Fibroblast of lung (primary cell): ENCODE data around the gene WRAP73. TPM values are rescaled to one million over a fixed set of nuclear protein-coding genes. Genes with fewer than 3 reads are reported as not detected.
A peak's percentile ranks its signal among the peaks of the same experiment; 100 is the strongest.

Experiments used
- DNase-seq, 2 donors: peaks; one replicate each; pipeline versions ENCODE4 v3.0.0 to v3.0.0-alpha.2; 2010; ENCODE audit warnings: low read depth in 2 of 2
- H2AFZ ChIP-seq: 2 replicates; pipeline ENCODE4 v1.5.1; 2012; ENCODE audit warnings: low read length, control low read depth, inconsistent platforms
- H3K27ac ChIP-seq: 2 replicates; pipeline ENCODE4 v1.5.1; 2011; ENCODE audit warnings: low read length, control low read depth; ENCODE audit not compliant: insufficient read depth
- H3K27me3 ChIP-seq: 2 replicates; pipeline ENCODE4 v1.5.1; 2011; ENCODE audit warnings: mild to moderate bottlenecking, low read length; ENCODE audit not compliant: control insufficient read depth, insufficient read depth
- H3K36me3 ChIP-seq: 2 replicates; pipeline ENCODE4 v1.5.1; 2011; ENCODE audit warnings: low read length; ENCODE audit not compliant: control insufficient read depth, insufficient read depth
- H3K4me1 ChIP-seq: 2 replicates; pipeline ENCODE4 v1.5.1; 2011; ENCODE audit warnings: low read length; ENCODE audit not compliant: control insufficient read depth, insufficient read depth; ENCODE audit errors: extremely low read depth
- H3K4me2 ChIP-seq: 2 replicates; pipeline ENCODE4 v1.5.1; 2011; ENCODE audit warnings: low read length, control low read depth; ENCODE audit not compliant: insufficient read depth; ENCODE audit errors: extremely low read depth
- H3K4me3 ChIP-seq, 4 experiments: fragments of 200-600 bp in 1 of 4; sonication (generic) in 1 of 4; replicated peaks in 1 of 4; 2 replicates each; pipeline ENCODE4 v1.5.1; 2011 to 2016; ENCODE audit warnings: low read length in 4 of 4, low read depth in 3 of 4, mild to moderate bottlenecking in 3 of 4, control low read depth in 2 of 4, inconsistent platforms in 1 of 4, mixed read lengths in 1 of 4; ENCODE audit not compliant: insufficient read depth in 1 of 4; ENCODE audit errors: control extremely low read depth in 1 of 4
- H3K79me2 ChIP-seq: 2 replicates; pipeline ENCODE4 v1.5.1; 2012; ENCODE audit warnings: mild to moderate bottlenecking, low read length, inconsistent platforms; ENCODE audit not compliant: control insufficient read depth, insufficient read depth
- H3K9ac ChIP-seq: 2 replicates; pipeline ENCODE4 v1.5.1; 2011; ENCODE audit warnings: mild to moderate bottlenecking, low read length, control low read depth; ENCODE audit not compliant: insufficient read depth
- H3K9me3 ChIP-seq: 2 replicates; pipeline ENCODE4 v1.5.1; 2012; ENCODE audit warnings: low read depth, low read length; ENCODE audit not compliant: control insufficient read depth, insufficient read depth
- H4K20me1 ChIP-seq: 2 replicates; pipeline ENCODE4 v1.5.1; 2011; ENCODE audit warnings: low read length; ENCODE audit not compliant: control insufficient read depth, insufficient read depth; ENCODE audit errors: extremely low read depth
- EZH2 ChIP-seq: IDR thresholded peaks from 2 replicates; pipeline ENCODE4 v1.5.1; 2012; ENCODE audit warnings: low read length, control low read depth, mild to moderate bottlenecking; ENCODE audit errors: missing control alignments
- polyA plus RNA-seq, 2 donors: library from polyadenylated mRNA; depleted of rRNA in 1 of 2; stranded (reverse) in 1 of 2; unstranded in 1 of 2; fragments of >200 nt; gene quantifications; 2 replicates each; pipeline ENCODE4 v1.2.1, GENCODE V29; 2011 to 2012; ENCODE audit warnings: missing spikeins in 1 of 2
- total RNA-seq: library from RNA; depleted of rRNA; stranded (reverse); fragments of >200 nt; gene quantifications from 2 replicates; pipeline ENCODE4 v1.2.1, GENCODE V29; 2014
- TF ChIP-seq, protein P1 (sequence below), 2 donors: IDR thresholded peaks in 1 of 2; conservative IDR thresholded peaks in 1 of 2; 1 replicate in 1 of 2; 2 replicates in 1 of 2; pipeline ENCODE4 v1.5.1; 2011 to 2012; ENCODE audit warnings: low read length in 2 of 2, control low read depth in 1 of 2, inconsistent platforms in 1 of 2, low read depth in 1 of 2, mild to moderate bottlenecking in 1 of 2

The WRAP73 gene
- total and polyA plus RNA-seq, 2 donors (not counting 1 experiment from before 2014, with no cell fraction given), result 12.0 to 15.0 TPM

DNA sequence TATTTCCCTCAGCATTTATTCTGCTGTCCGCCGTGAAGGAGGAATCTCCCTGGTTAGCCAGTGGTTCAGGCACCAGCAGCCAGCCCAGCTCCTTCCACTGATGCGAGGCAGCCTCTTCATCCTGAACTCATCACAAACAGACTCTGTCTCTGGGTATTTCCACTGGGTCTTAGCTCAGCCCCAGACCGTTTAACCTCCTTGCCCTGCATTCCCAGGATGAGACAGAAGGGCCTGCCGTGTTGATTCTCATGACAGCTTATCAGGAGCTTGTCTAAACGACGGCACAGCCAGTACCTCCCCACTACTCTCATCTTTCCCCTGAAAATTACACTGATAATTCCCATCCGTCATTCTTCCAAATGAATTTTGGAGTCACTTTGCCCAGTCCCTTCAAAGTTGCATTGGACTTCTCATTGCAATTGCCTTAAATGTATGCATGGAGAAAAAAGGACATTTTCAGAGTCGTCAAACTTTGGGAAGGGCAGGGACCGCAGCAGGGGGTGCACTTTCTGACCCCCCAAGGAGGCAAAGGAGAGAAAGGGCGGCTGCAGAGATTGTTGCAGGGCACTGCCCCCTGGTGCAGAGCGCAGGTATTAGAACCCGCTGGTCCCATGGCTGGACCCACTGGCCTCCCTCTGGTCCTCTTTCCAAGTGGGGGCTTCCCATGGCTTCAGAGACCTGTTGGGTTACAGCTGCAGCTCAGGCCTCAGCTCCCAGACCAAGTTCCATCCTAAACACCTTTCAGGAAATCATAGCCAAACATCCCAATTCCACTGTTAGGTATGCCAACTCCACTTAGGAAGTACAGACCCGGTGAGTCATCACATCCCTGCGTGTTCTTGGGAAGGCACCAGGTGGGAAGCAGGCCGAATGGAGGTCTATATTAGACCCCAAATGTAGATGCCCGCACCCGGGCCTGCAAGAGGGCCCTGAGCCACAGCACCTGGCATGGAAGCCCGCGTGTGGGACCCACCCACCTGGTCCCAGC, 34.9 kb downstream of the WRAP73 start:
- Histone ChIP-seq H3K4me2 (no peak overlapping the region), H3K27me3 (peaks cover 4% of the 10 kb centered on the region), H3K27ac (no peak overlapping the region), H3K4me3 (no peak overlapping the region), H3K4me1 (no peaks in the 10 kb centered on the region), H3K36me3 (no peaks in the 10 kb centered on the region), H3K9ac (no peak overlapping the region), H4K20me1 (no peaks in the 10 kb centered on the region), H2AFZ (no peak overlapping the region), H3K9me3 (no peaks in the 10 kb centered on the region), H3K79me2 (no peaks in the 10 kb centered on the region)
- TF ChIP-seq EZH2, result no peak
- TF ChIP-seq, protein P1, sequence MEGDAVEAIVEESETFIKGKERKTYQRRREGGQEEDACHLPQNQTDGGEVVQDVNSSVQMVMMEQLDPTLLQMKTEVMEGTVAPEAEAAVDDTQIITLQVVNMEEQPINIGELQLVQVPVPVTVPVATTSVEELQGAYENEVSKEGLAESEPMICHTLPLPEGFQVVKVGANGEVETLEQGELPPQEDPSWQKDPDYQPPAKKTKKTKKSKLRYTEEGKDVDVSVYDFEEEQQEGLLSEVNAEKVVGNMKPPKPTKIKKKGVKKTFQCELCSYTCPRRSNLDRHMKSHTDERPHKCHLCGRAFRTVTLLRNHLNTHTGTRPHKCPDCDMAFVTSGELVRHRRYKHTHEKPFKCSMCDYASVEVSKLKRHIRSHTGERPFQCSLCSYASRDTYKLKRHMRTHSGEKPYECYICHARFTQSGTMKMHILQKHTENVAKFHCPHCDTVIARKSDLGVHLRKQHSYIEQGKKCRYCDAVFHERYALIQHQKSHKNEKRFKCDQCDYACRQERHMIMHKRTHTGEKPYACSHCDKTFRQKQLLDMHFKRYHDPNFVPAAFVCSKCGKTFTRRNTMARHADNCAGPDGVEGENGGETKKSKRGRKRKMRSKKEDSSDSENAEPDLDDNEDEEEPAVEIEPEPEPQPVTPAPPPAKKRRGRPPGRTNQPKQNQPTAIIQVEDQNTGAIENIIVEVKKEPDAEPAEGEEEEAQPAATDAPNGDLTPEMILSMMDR (conservative IDR thresholded peaks at IDR 0.05 in 1 of 2, IDR thresholded peaks at IDR 0.05 in 1 of 2; ENCODE audit: low read depth in 1 of 2, low read length in 2 of 2), result peak; percentile 58 to 71
- DNase-seq, result no peak

DNA sequence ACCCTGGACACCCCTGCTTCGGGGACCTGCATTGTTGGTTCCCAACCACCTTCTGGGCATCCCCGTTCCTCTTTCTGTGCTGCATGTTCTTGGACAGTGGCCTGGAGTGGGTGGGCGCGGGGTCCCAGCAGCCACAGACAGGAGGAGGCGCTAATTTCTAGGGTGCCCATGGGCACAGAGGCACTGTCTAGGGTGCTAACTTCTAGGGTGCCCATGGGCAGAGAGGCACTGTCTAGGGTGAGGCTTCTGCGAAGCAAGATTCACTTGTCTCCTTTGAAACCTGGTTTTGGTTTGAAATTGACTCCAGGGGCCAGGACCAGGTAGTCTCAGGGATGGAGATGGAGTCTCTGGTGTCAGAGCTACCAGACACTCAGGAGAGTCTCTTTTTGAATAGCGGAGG, 37.8 kb downstream of the WRAP73 start:
- Histone ChIP-seq H3K27ac (no peak overlapping the region), H4K20me1 (no peaks in the 10 kb centered on the region), H3K4me3 (no peak overlapping the region), H3K4me1 (no peaks in the 10 kb centered on the region), H3K79me2 (no peaks in the 10 kb centered on the region), H3K4me2 (no peak overlapping the region), H3K9ac (no peak overlapping the region), H3K36me3 (no peaks in the 10 kb centered on the region), H2AFZ (no peak overlapping the region), H3K27me3 (peaks cover 7% of the 10 kb centered on the region), H3K9me3 (no peaks in the 10 kb centered on the region)
- DNase-seq, result no peak
- TF ChIP-seq, protein P1 (conservative IDR thresholded peaks at IDR 0.05 in 1 of 2, IDR thresholded peaks at IDR 0.05 in 1 of 2; ENCODE audit: low read depth in 1 of 2, low read length in 2 of 2), result no peak
- TF ChIP-seq EZH2, result no peak

DNA sequence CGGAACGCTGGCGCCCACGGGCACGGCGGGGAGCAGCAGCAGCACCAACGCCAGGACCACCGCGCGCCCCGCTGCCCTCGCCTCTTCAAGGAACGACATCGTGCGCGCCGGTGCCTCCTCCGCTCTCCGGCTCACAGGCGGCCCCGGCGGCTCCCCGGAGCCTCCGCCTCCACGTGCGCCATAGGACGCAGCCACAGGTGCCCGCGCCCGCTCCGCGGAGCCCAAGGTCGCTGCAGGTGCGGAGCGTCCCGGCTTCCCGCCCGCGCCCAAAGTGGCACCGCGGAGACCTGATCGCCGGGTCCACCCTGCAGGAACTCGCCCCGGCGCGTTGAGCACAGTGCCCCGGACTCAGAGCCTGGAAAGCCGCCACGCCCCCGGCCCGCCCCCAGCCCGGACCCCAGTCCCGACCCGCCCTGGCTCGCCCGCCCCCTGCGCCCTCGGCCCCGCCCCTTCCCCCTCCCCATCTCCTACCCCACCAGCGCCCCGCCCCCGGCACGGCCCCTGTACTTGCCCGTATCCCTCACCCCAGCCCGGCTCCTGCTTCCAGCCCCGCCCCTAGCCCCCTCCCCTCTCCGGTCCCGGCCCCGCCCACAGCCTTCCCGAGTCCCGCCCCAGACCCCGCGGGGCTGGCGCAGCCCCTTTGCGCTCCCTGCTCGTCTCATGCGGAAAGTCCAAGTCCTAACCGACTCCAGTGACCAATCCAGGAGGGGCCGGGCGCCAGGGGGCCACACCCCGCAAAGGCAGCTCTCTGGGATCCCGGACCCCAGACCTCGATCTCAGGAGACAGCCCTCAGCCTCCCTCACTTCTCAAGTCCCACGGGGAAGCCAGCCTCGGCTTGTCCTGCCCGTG, 38.5 kb downstream of the WRAP73 start, which contains the start of gene MEGF6:
TSS of gene MEGF6 (minus strand) at position 339 of the 850 bp plus-strand sequence. CDS start at position 99, 240 bp downstream.
- Histone ChIP-seq H3K9me3 (no peaks in the 10 kb centered on the region), H3K27me3 (peaks cover 7% of the 10 kb centered on the region), H3K4me2 (peak within 1 kb of the TSS; percentile 51), H3K27ac (no peak within 1 kb of the TSS), H3K79me2 (no peaks in the 10 kb centered on the region), H3K4me1 (no peaks in the 10 kb centered on the region), H3K9ac (peak within 1 kb of the TSS; percentile 2), H4K20me1 (no peaks in the 10 kb centered on the region), H3K4me3 (peak within 1 kb of the TSS in 1 of 4 experiments; percentile 37), H3K36me3 (no peaks in the 10 kb centered on the region), H2AFZ (no peak within 1 kb of the TSS)
- peak in 1 of 2 donors; percentile 29 for DNase-seq
- TF ChIP-seq EZH2, result no peak
- TF ChIP-seq, protein P1 (conservative IDR thresholded peaks at IDR 0.05 in 1 of 2, IDR thresholded peaks at IDR 0.05 in 1 of 2; ENCODE audit: low read depth in 1 of 2, low read length in 2 of 2), result no peak
